ENCODE data around the gene MYOF.

- TF ChIP-seq POLR2A (IDR thresholded peaks at IDR 0.05), result no peak
- no peak for TF ChIP-seq CTCF (IDR thresholded peaks at IDR 0.05)
Measured at GRCh38 chr10:93518531-93518930, 36.4 kb upstream of the MYOF start.
